B cell (primary cell): ENCODE measurements around the gene TSC2. TPM values are rescaled to one million over a fixed set of nuclear protein-coding genes. Genes with fewer than 3 reads are reported as not detected.

Experiments used
- ATAC-seq: fragments of 200-7000 bp; cut with Tn5 transposase; one replicate; pipeline ENCODE4 v1.10.0; 2021; ENCODE audit warnings: low read depth, mild to moderate bottlenecking, moderate number of reproducible peaks, moderate library complexity
- CTCF ChIA-PET: fragments of 350-600 bp; sonication (Branson Sonifier 250); formaldehyde crosslinking; loops from one replicate; lab custom pipeline; 2021; ENCODE audit warnings: antibody characterized with exemption, inconsistent platforms; lab: Charles Lee
- POLR2A ChIA-PET: fragments of 350-600 bp; sonication (Branson Sonifier 250); formaldehyde crosslinking; loops from one replicate; lab custom pipeline; 2021; ENCODE audit warnings: antibody characterized with exemption; lab: Charles Lee
- DNase-seq: peaks from one replicate; pipeline ENCODE4 v3.0.0; 2013
- H2AFZ ChIP-seq: 2 replicates; pipeline ENCODE4 v1.6.1; 2012; ENCODE audit warnings: mild to moderate bottlenecking, low read depth, low read length; ENCODE audit not compliant: insufficient read depth, poor library complexity, severe bottlenecking
- H3K27ac ChIP-seq, 2 donors: 1 replicate in 1 of 2; 2 replicates in 1 of 2; pipeline ENCODE4 v1.5.1; 2012 to 2013; ENCODE audit warnings: low read length in 2 of 2, mild to moderate bottlenecking in 2 of 2, moderate library complexity in 1 of 2
- H3K27me3 ChIP-seq, 4 experiments: fragments of 200-600 bp in 1 of 4; sonication (generic) in 1 of 4; replicated peaks in 1 of 4; 1 replicate in 2 of 4; 2 replicates in 2 of 4; pipeline versions ENCODE4 v1.6.1 to v1.7.0; 2013 to 2016; ENCODE audit warnings: low read length in 3 of 4, mild to moderate bottlenecking in 2 of 4, mixed read lengths in 1 of 4, moderate library complexity in 1 of 4; ENCODE audit not compliant: insufficient read depth in 4 of 4, control insufficient read depth in 3 of 4; ENCODE audit errors: control extremely low read depth in 1 of 4
- H3K36me3 ChIP-seq, 2 experiments: replicated peaks in 1 of 2; 1 replicate in 1 of 2; 2 replicates in 1 of 2; pipeline versions ENCODE4 v1.6.1 to v1.7.1; 2013; ENCODE audit warnings: low read length in 1 of 2; ENCODE audit not compliant: insufficient read depth in 2 of 2, control insufficient read depth in 1 of 2; ENCODE audit errors: control extremely low read depth in 1 of 2, extremely low read depth in 1 of 2
- H3K4me1 ChIP-seq, 2 donors: fragments of 200-600 bp in 1 of 2; sonication (generic) in 1 of 2; 1 replicate in 1 of 2; 2 replicates in 1 of 2; pipeline versions ENCODE4 v1.5.1 to v1.6.1; 2013 to 2017; ENCODE audit warnings: low read length in 2 of 2; ENCODE audit not compliant: control insufficient read depth in 2 of 2, insufficient read depth in 2 of 2
- H3K4me2 ChIP-seq: replicated peaks from 2 replicates; pipeline ENCODE3; 2012; ENCODE audit warnings: mild to moderate bottlenecking, low read depth, low read length; ENCODE audit not compliant: poor library complexity, severe bottlenecking
- H3K4me3 ChIP-seq, 5 experiments: fragments of 200-600 bp in 1 of 5; sonication (generic) in 1 of 5; 1 replicate in 3 of 5; 2 replicates in 2 of 5; pipeline versions ENCODE4 v1.5.1 to v1.7.0; 2011 to 2016; ENCODE audit warnings: low read length in 4 of 5, mild to moderate bottlenecking in 4 of 5, low read depth in 2 of 5, control low read depth in 1 of 5, moderate library complexity in 1 of 5; ENCODE audit not compliant: insufficient read depth in 1 of 5; ENCODE audit errors: control extremely low read depth in 1 of 5, extremely low read depth in 1 of 5
- H3K79me2 ChIP-seq: fragments of 200-600 bp; sonication (generic); one replicate; pipeline ENCODE4 v1.6.0; 2016; ENCODE audit warnings: low read length; ENCODE audit not compliant: control insufficient read depth, insufficient read depth
- H3K9ac ChIP-seq: fragments of 200-600 bp; sonication (generic); 2 replicates; pipeline ENCODE4 v1.6.1; 2017; ENCODE audit warnings: mild to moderate bottlenecking, low read length, moderate library complexity
- H3K9me3 ChIP-seq, 3 donors: one replicate each; pipeline versions ENCODE4 v1.6.1 to v1.7.1; 2013; ENCODE audit warnings: low read length in 2 of 3; ENCODE audit not compliant: control insufficient read depth in 2 of 3, insufficient read depth in 1 of 3; ENCODE audit errors: control extremely low read depth in 1 of 3
- H4K20me1 ChIP-seq: 2 replicates; pipeline ENCODE4 v1.6.0; 2012; ENCODE audit warnings: mild to moderate bottlenecking, low read length; ENCODE audit not compliant: insufficient read depth, control insufficient read depth, poor library complexity, severe bottlenecking
- H3K27ac Mint-ChIP-seq: one replicate; pipeline ENCODE4 v1.8.0; 2021; ENCODE audit warnings: mixed read lengths
- H3K27me3 Mint-ChIP-seq: one replicate; pipeline ENCODE4 v1.8.0; 2021; ENCODE audit warnings: mixed read lengths
- H3K4me1 Mint-ChIP-seq: one replicate; pipeline ENCODE4 v1.8.0; 2021; ENCODE audit warnings: mixed read lengths
- H3K4me3 Mint-ChIP-seq: one replicate; pipeline ENCODE4 v1.8.0; 2021; ENCODE audit warnings: mixed read lengths
- H3K9me3 Mint-ChIP-seq: one replicate; pipeline ENCODE4 v1.8.0; 2022; ENCODE audit warnings: mixed read lengths; ENCODE audit not compliant: insufficient read depth
- CTCF ChIP-seq: fragments of 200-600 bp; IDR thresholded peaks from one replicate; pipeline ENCODE4 v1.8.0; 2022; ENCODE audit warnings: antibody characterized with exemption, mild to moderate bottlenecking
- EZH2 ChIP-seq: IDR thresholded peaks from 2 replicates; pipeline ENCODE4 v1.6.1; 2012; ENCODE audit warnings: borderline replicate concordance, low read depth, mild to moderate bottlenecking, moderate library complexity, low read length; ENCODE audit not compliant: insufficient read depth, poor library complexity, severe bottlenecking
- WGBS: methylation state at CpG from one replicate; pipeline ENCODE4 v1.1.5; 2013; ENCODE audit warnings: missing lambda C conversion rate; ENCODE audit not compliant: insufficient coverage; 5-methylcytosine and 5-hydroxymethylcytosine counted together
- intact Hi-C: fragments of 100-400 bp; cut with micrococcal nuclease; formaldehyde crosslinking; loops from one replicate; pipeline ENCODE4 v1.10.0; 2022
- polyA plus RNA-seq: library from polyadenylated mRNA; depleted of rRNA; stranded (reverse); fragments of >200 nt; gene quantifications from 2 replicates; pipeline ENCODE4 v1.2.3, GENCODE V29; 2012
- total RNA-seq, 2 donors: library from RNA; stranded (reverse); fragments of 120-200 nt in 1 of 2; gene quantifications; 1 replicate in 1 of 2; 2 replicates in 1 of 2; pipeline versions ENCODE4 v1.2.3 to v1.2.4, GENCODE V29; 2013 to 2022

TSC2 gene
- total and polyA plus RNA-seq, 2 donors (not counting 1 experiment from before 2014, with no cell fraction given), result 128 to 194 TPM

DNA sequence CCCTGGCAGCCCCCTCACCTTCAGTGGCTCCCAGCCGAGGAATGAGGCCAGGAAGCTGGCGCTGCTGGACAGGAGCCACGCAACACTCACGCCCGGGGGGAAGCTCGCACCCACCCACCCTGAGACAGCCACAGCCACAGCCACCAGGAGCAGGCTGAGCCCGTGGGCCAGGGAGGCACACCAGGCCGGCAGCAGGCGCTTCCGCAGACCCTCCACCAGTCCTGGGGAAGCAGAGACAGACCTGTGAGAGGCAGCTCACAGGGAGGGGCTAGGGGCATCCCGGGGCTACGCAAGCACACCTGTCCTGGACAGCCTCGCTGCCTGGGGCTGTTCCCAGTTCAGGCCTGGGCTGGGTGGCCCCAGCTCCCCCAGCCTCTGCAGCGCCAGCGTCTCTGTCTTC is 46.0 kb downstream of the TSC2 start:
- ATAC-seq, result no peak
- H3K27me3 Mint-ChIP-seq, result no peaks in the 10 kb centered on the region
- Histone ChIP-seq H3K79me2 (no peaks in the 10 kb centered on the region), H3K36me3 (peaks cover 0 to 24% of the 10 kb centered on the region in 2 experiments), H2AFZ (no peak overlapping the region), H3K9ac (no peak overlapping the region), H3K4me2 (no peak overlapping the region), H3K4me3 (no peak overlapping the region), H3K9me3 (no peaks in the 10 kb centered on the region), H3K27me3 (no peaks in the 10 kb centered on the region), H4K20me1 (no peaks in the 10 kb centered on the region), H3K27ac (no peak overlapping the region), H3K4me1 (no peaks in the 10 kb centered on the region)
- intact Hi-C loops, result no loop called here
- 97% methylated on average over 15 of the region's 15 CpGs for WGBS
- TF ChIP-seq CTCF (no peak), EZH2 (no peak)
- H3K27ac Mint-ChIP-seq, result no peak overlapping the region
- H3K4me1 Mint-ChIP-seq, result no peaks in the 10 kb centered on the region
- DNase-seq, result no peak
- POLR2A ChIA-PET, result no interaction called here
- CTCF ChIA-PET, result no interaction called here
- no peak overlapping the region for H3K4me3 Mint-ChIP-seq
- no peaks in the 10 kb centered on the region for H3K9me3 Mint-ChIP-seq

- DNase-seq (no peak), ATAC-seq (no peak)
- Histone ChIP-seq H2AFZ (no peak overlapping the region), H3K36me3 (peaks cover 0 to 12% of the 10 kb centered on the region in 2 experiments), H3K4me1 (no peaks in the 10 kb centered on the region), H3K9me3 (no peaks in the 10 kb centered on the region), H4K20me1 (no peaks in the 10 kb centered on the region), H3K27ac (no peak overlapping the region), H3K27me3 (no peaks in the 10 kb centered on the region), H3K4me3 (no peak overlapping the region), H3K4me2 (no peak overlapping the region), H3K79me2 (no peaks in the 10 kb centered on the region), H3K9ac (no peak overlapping the region)
- Mint-ChIP-seq H3K27ac (no peak overlapping the region), H3K27me3 (no peaks in the 10 kb centered on the region), H3K4me1 (no peaks in the 10 kb centered on the region), H3K4me3 (no peak overlapping the region), H3K9me3 (no peaks in the 10 kb centered on the region)
- POLR2A ChIA-PET, result no interaction called here
- intact Hi-C loops, result no loop called here
- TF ChIP-seq CTCF (no peak), EZH2 (no peak)
- CTCF ChIA-PET, result no interaction called here
- 97% methylated on average over 24 of the region's 26 CpGs for WGBS
Measured at GRCh38 chr16:2095315-2095853, 47.6 kb downstream of the TSC2 start.
